Measurements from ENCODE around the gene GALNT11. TPM values are rescaled to one million over a fixed set of nuclear protein-coding genes. Genes with fewer than 3 reads are reported as not detected.

GALNT11 gene
- total RNA-seq: 62.3 TPM
- polyA plus RNA-seq: 43.9 TPM

DNA sequence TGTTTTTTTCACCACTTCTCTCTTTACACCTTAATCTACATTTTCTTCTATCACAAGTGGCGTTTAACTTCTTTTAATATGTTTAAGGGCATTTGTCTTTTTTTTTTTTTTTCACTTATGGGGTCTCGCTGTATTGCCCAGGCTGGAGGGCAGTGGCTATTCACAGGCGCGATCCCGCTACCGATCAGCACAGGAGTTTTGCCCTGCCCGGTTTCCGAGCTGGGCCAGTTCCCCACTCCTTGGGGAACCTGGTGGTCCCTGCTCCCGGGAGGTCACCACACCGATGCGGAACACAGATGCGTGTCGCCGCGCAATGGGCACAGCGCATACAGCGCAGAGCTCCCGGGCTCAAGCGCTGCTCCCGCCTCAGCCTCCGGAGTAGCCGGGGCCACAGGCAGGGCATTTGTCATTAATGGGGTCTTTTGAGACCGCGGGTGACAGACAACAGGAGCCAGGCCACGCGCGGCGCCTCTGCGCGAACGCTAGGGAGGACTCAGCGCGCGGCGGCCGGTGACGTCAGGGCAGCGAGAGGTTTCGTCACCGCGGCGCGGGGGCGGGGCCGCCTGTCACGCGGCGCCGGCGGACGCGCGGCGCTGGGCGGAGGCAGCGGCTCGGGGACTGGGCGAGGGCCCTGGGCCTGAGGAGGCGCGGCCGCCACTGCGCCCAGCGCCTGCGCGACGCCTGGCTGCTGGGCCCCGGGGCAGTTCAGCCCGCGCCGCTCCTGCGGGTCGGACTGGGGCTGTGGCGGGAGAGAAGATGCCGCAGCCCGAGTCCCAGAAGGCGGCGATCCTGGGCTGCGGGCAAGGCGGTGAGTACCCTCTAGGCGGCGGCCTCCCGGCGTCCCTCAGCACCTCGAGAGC is at the start of gene GALNT11:
Gene GALNT11 (plus strand): TSS at position 598 of the 860 bp plus-strand sequence. CDS start 68,554 bp downstream, outside the sequence.
- Histone ChIP-seq H3K27ac (ENCODE audit: low read depth) (peak within 1 kb of the TSS; percentile 88), H3K4me3 (ENCODE audit: low read depth, low read length) (peak within 1 kb of the TSS; percentile 78), H3K36me3 (ENCODE audit: insufficient read depth) (no peaks in the 10 kb centered on the region), H3K4me1 (ENCODE audit: insufficient read depth) (no peaks in the 10 kb centered on the region)
- peak; percentile 29 for DNase-seq (ENCODE audit: extremely low spot score)
- WGBS: 3% methylated on average over 84 of the region's 84 CpGs

DNA sequence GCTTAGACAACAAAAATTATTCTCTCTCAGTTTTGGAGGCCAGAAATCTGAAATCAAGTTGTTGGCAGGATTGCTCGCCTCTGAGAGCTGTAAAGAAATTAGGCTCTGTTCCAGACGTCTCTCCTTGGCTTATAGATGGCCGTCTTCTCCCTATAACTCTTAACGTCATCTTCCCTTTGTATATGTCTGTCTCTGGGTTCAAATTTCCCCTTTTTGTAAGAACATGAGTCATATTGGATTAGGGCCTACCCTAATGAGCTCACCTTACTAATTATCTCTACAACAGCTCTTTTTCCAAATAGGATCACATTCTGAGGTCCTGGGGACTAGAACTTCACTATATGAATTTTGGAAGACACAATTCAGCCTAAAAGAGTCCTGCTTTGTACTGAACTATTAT is 46.9 kb upstream of the GALNT11 start:
- H3K4me3 ChIP-seq (ENCODE audit: low read depth, low read length): no peak overlapping the region
- no peak for DNase-seq (ENCODE audit: extremely low spot score)
- H3K36me3 ChIP-seq (ENCODE audit: insufficient read depth): no peaks in the 10 kb centered on the region
- no peaks in the 10 kb centered on the region for H3K4me1 ChIP-seq (ENCODE audit: insufficient read depth)
- 49% methylated on average over 4 of the region's 4 CpGs for WGBS
- H3K27ac ChIP-seq (ENCODE audit: low read depth): no peak overlapping the region

DNA sequence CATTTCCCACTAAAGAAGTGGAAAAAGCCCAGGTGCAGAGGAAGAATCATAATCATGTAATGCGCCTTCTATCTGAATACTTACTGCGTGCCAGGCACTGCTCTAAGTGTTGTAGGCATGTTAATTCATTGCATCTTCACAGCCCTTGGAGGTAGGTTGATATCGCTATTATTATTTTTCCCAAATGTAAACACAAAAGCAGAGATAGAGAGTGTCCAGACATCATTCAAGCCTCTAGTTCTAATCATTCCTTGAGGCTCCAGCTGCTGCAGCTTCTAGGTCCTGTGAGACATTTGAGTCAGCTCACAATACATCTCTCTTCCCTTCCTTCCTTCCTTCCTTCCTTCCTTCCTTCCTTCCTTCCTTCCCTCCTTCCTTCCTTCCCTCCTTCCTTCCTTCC is 44.3 kb upstream of the GALNT11 start:
- no peak for DNase-seq (ENCODE audit: extremely low spot score)
- 76% methylated on average over 3 of the region's 3 CpGs for WGBS
- Histone ChIP-seq H3K4me3 (ENCODE audit: low read depth, low read length) (no peak overlapping the region), H3K36me3 (ENCODE audit: insufficient read depth) (no peaks in the 10 kb centered on the region), H3K27ac (ENCODE audit: low read depth) (no peak overlapping the region), H3K4me1 (ENCODE audit: insufficient read depth) (no peaks in the 10 kb centered on the region)

DNA sequence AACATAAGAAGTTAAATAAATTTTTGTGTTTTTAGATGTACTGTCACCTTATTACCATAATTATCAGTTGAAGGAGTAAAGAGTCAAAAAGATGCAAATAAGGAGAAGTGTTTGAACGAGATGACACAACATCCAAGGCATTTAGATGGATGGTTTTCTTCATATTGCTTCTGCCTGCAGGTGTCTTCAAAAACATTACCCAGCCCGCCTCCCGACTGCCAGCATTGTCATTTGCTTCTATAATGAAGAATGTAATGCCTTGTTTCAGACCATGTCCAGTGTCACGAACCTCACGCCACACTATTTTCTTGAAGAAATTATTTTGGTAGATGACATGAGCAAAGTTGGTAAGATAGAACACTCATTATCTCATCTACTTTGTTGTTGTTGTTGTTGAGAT is 42.7 kb upstream of the GALNT11 start:
- Histone ChIP-seq H3K36me3 (ENCODE audit: insufficient read depth) (no peaks in the 10 kb centered on the region), H3K4me3 (ENCODE audit: low read depth, low read length) (no peak overlapping the region), H3K27ac (ENCODE audit: low read depth) (no peak overlapping the region), H3K4me1 (ENCODE audit: insufficient read depth) (no peaks in the 10 kb centered on the region)
- no peak for DNase-seq (ENCODE audit: extremely low spot score)
- 80% methylated on average over 5 of the region's 5 CpGs for WGBS

DNA sequence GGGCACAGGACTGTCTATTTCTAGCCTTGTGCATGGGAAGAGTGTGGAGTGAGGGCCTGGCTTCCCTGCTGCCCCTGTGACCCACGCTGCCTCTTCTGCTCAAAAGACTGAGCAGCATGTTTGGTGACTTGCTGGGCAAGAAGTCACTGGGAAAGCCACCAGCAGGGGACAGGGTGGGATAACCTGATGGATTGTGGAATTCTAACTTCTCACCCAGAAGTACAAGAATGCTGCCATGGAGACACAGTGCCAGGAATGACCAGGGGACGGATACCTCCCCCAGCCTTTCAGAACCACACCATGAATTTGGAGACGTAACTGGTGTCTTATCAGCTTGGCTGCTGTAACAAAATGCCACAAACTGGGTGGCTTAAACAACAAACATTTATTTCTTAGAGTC is 40.9 kb upstream of the GALNT11 start:
- 81% methylated on average over 3 of the region's 3 CpGs for WGBS
- Histone ChIP-seq H3K4me1 (ENCODE audit: insufficient read depth) (no peaks in the 10 kb centered on the region), H3K4me3 (ENCODE audit: low read depth, low read length) (no peak overlapping the region), H3K27ac (ENCODE audit: low read depth) (no peak overlapping the region), H3K36me3 (ENCODE audit: insufficient read depth) (no peaks in the 10 kb centered on the region)
- DNase-seq (ENCODE audit: extremely low spot score): no peak

DNA sequence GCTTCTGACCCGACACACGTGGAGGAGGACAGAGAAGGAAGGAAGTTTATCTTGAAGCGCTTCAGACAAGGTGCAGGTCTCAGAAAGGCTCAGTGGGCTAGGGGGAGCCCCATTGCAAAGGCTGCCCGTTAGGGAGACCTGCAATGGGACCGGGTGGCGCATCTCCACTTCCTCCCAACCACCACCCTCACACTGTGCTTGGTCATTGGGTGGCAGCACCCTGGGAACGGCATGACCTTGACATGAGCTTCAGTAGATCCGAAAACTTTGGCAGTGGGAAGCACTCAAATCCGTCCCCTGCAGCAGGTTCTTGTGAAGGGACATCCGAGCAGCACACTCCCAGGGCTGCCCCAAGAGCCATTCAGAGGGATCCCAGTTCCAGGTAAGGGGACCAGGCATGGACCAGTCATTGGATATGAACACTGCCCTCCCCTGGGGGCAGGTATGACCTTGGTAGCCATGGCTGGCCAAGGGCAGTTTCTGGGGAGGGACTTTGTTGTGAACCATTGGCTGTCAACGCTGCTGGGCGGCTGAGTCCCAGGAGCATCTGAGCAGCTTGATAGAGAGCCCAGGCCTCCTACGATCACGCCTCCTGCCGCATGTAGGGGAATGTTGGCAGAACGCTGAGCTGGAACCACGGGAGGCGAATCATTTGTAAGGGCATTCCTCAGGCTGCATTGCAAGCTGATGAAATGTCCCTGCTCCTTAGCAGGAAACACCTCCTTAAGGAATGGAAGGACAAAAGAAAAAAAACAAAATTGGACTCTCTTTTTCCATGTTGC is 37.5 kb upstream of the GALNT11 start:
- 70% methylated on average over 18 of the region's 18 CpGs for WGBS
- DNase-seq (ENCODE audit: extremely low spot score): no peak
- no peak overlapping the region for H3K4me3 ChIP-seq (ENCODE audit: low read depth, low read length)
- H3K4me1 ChIP-seq (ENCODE audit: insufficient read depth): no peaks in the 10 kb centered on the region
- no peak overlapping the region for H3K27ac ChIP-seq (ENCODE audit: low read depth)
- H3K36me3 ChIP-seq (ENCODE audit: insufficient read depth): no peaks in the 10 kb centered on the region

DNA sequence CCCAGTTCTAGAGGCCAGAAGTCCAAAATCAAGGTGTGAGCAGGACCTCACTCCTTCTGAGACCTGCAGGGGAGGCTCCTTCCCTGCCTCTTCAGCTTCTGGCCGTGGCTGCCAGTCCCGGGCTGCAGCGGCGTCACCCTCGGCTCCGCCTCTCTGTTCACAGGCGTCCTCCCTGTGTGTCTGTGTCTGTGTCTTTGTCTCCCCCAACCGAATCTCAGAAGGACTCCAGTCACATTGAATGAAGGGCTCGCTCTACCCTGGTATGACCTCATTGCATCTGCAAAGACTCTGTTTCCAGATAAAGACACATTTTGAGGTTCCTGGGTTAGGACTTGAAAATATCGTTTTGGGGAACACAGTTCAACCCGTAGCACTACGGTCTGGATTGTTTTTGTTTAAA is 33.1 kb upstream of the GALNT11 start:
- Histone ChIP-seq H3K27ac (ENCODE audit: low read depth) (no peak overlapping the region), H3K36me3 (ENCODE audit: insufficient read depth) (no peaks in the 10 kb centered on the region), H3K4me3 (ENCODE audit: low read depth, low read length) (no peak overlapping the region), H3K4me1 (ENCODE audit: insufficient read depth) (no peaks in the 10 kb centered on the region)
- 17% methylated on average over 12 of the region's 12 CpGs for WGBS
- DNase-seq (ENCODE audit: extremely low spot score): peak; percentile 5

DNA sequence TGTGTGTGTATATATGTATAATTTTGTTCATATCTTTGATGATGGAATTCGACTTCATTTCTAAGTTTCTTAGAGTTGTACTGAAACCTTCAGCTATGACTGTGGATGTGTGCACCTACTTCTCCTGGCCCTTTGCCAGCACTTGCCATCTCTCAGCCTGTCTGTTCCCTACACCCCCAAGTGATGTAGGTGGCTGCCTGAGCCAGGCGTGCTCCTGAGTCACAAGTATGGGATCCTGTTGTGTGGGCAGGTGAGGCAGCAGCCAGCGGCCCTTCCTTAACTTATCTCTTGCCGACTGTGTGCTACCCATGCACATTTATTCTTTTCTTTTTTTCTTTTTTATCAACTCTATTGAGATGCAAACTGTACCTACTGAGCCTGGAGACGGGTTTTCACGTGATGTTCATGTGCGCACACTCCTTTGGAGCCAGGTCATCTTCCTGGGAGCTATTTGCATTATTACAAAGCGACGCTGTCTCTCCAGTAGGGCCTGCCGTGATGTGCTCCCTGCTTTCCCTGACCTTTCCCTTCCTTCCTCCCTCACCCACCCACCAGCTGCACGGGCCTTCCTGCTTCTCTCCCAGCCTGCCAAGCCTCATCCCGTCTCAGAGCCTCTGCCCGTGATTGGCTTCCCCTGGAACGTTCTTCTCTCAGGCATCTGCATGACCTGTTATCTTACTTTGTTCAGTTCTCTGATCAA is 31.3 kb upstream of the GALNT11 start:
- H3K4me1 ChIP-seq (ENCODE audit: insufficient read depth): no peaks in the 10 kb centered on the region
- H3K36me3 ChIP-seq (ENCODE audit: insufficient read depth): no peaks in the 10 kb centered on the region
- WGBS: 60% methylated on average over 14 of the region's 14 CpGs
- H3K27ac ChIP-seq (ENCODE audit: low read depth): no peak overlapping the region
- no peak for DNase-seq (ENCODE audit: extremely low spot score)
- no peak overlapping the region for H3K4me3 ChIP-seq (ENCODE audit: low read depth, low read length)

DNA sequence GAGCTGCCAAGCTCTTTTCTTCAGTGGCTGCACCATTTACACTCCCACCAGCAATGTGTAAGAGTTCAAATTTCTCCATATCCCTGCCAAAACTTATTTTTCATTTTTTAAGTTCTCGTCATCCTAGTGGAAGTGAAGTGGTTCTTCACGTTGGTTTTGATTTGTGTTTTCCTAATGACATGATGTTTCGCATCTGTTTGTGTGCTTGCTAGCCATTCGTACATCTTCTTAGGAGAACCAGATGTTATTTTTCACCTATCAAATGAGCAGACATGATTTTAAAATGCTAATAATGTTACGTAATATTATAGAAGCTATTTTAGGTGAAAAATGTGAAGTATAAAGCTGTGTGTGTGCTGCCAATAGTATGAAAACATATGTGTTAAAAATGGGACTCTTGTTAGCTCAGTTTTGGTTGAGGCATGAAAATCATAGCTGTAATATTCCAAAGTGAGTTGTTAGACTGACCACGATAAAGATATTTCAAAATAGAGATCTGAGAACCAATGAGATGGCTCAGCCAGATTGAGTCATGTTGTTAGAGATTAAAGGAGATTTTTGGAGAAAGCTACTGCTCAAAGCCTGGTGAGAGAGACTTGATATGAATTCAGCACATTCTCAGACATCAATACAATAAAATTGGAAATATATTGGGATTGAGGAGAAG is 25.9 kb upstream of the GALNT11 start:
- Histone ChIP-seq H3K27ac (ENCODE audit: low read depth) (no peak overlapping the region), H3K36me3 (ENCODE audit: insufficient read depth) (no peaks in the 10 kb centered on the region), H3K4me1 (ENCODE audit: insufficient read depth) (no peaks in the 10 kb centered on the region), H3K4me3 (ENCODE audit: low read depth, low read length) (no peak overlapping the region)
- no peak for DNase-seq (ENCODE audit: extremely low spot score)
- 47% methylated on average over 6 of the region's 6 CpGs for WGBS

DNA sequence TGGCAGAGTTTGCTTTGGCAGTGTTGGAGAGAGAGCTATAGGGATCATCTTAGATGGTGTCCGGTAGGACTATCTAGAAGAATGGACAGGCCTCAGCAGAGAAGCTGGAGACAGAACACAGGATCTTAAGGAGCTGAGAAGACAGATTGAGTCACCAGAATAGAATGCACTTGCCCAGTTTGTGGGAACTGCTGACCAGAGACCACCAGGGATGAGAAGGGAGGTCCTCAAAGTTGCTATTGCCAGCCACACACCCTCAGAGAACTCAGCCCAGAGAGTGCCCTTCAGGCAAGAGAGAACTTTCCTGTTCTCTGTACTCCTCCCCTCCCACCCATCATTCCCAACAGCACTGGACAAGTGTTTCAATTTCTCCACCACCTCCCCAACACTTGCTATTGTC is 25.3 kb upstream of the GALNT11 start:
- no peak overlapping the region for H3K27ac ChIP-seq (ENCODE audit: low read depth)
- no peak for DNase-seq (ENCODE audit: extremely low spot score)
- H3K36me3 ChIP-seq (ENCODE audit: insufficient read depth): no peaks in the 10 kb centered on the region
- WGBS: 83% methylated on average over 1 of the region's 1 CpG
- H3K4me1 ChIP-seq (ENCODE audit: insufficient read depth): no peaks in the 10 kb centered on the region
- no peak overlapping the region for H3K4me3 ChIP-seq (ENCODE audit: low read depth, low read length)

DNA sequence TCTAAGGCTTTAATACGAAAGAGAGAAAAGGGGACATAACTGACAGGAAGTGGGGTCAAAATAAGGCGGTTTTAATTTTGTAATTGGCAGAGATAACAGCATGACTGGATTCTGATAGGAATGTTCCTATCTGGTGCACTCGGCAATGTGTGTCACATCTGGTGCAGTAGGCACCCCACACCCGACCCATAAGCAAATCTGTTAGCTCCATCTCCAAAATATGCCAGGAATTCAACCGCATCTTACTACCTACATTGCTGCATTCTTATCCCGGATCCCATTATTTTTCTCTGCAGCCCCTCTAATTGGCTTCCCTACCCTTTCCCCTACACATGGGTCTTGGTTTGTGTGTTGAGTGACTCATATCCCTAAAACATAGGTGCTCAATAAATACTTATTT is 19.1 kb upstream of the GALNT11 start:
- H3K27ac ChIP-seq (ENCODE audit: low read depth): no peak overlapping the region

DNA sequence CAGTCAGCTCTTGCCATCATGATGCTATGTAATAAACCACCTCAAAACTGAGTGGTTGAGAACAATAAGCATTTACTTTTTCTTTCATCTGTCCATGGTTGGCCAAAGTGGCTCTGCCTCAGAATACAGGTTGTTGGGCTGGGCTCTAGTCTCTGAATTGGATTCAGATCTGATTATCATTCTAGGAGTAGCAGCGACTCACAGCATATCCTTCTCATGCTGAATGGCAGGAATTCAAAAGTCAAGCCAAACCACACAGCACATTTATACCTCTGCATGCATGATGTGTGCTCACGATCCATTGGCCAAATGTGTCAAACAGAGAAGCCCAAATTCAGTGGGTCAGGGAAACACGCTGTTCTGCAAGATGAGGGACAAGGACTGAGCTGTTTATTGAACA is 13.6 kb upstream of the GALNT11 start:
- 67% methylated on average over 3 of the region's 3 CpGs for WGBS
- Histone ChIP-seq H3K36me3 (ENCODE audit: insufficient read depth) (no peaks in the 10 kb centered on the region), H3K4me1 (ENCODE audit: insufficient read depth) (no peaks in the 10 kb centered on the region), H3K27ac (ENCODE audit: low read depth) (no peak overlapping the region), H3K4me3 (ENCODE audit: low read depth, low read length) (no peak overlapping the region)
- no peak for DNase-seq (ENCODE audit: extremely low spot score)

More for the DNA sequence above, 19.1 kb upstream of the GALNT11 start:
- Histone ChIP-seq H3K36me3 (ENCODE audit: insufficient read depth) (no peaks in the 10 kb centered on the region), H3K4me1 (ENCODE audit: insufficient read depth) (no peaks in the 10 kb centered on the region), H3K4me3 (ENCODE audit: low read depth, low read length) (no peak overlapping the region)
- no peak for DNase-seq (ENCODE audit: extremely low spot score)
- WGBS: 53% methylated on average over 6 of the region's 6 CpGs

DNA sequence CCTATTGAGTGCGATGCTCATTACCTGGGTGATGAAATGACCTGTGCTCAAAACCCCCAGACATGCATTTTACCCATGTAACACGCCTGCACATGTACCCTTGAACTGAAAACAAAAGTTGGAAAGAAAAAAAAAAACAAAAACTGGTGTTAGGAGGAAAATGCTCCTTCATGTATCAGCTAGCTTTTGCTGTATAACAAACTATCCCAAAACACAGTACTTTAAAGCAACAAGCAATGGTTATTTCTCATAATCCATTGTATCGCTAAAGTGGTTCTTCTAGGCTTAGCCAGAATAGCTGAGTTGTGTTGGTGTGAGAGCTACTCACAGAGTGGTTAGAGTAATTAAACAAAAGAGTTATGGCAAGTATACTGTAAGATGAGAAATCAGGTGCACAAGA is 12.2 kb upstream of the GALNT11 start:
- WGBS: 95% methylated on average over 3 of the region's 3 CpGs
- Histone ChIP-seq H3K27ac (ENCODE audit: low read depth) (no peak overlapping the region), H3K4me3 (ENCODE audit: low read depth, low read length) (no peak overlapping the region), H3K4me1 (ENCODE audit: insufficient read depth) (no peaks in the 10 kb centered on the region), H3K36me3 (ENCODE audit: insufficient read depth) (no peaks in the 10 kb centered on the region)
- no peak for DNase-seq (ENCODE audit: extremely low spot score)
